Ovary (tissue), 9 donors: ENCODE data around the gene HLA-B. TPM values are rescaled to one million over a fixed set of nuclear protein-coding genes. Genes with fewer than 3 reads are reported as not detected.

ENCODE experiments used
- DNase-seq, 5 donors: peaks; one replicate each; pipeline ENCODE4 v3.0.0-alpha.2; 2019 to 2020
- H3K27ac ChIP-seq, 2 donors: fragments of 200-600 bp; one replicate each; pipeline versions ENCODE4 v1.5.1 to v1.8.0; 2019 to 2022
- H3K27me3 ChIP-seq: fragments of 200-600 bp; one replicate; pipeline ENCODE4 v1.8.0; 2022
- H3K36me3 ChIP-seq: fragments of 200-600 bp; sonication (generic); one replicate; pipeline ENCODE4 v1.5.1; 2019
- H3K4me1 ChIP-seq: one replicate; pipeline ENCODE4 v1.8.1; 2013; ENCODE audit warnings: mild to moderate bottlenecking, moderate library complexity; ENCODE audit not compliant: insufficient read depth
- H3K4me3 ChIP-seq: fragments of 200-600 bp; sonication (generic); one replicate; pipeline ENCODE4 v1.5.1; 2017
- H3K9me3 ChIP-seq, 2 donors: fragments of 200-600 bp in 1 of 2; sonication (generic) in 1 of 2; one replicate each; pipeline versions ENCODE4 v1.5.1 to v1.8.1; 2013 to 2019; ENCODE audit warnings: mild to moderate bottlenecking in 1 of 2, moderate library complexity in 1 of 2
- CTCF ChIP-seq, 3 donors: fragments of 450-650 bp in 2 of 3; fragments of 200-600 bp in 1 of 3; IDR thresholded peaks; one replicate each; pipeline versions ENCODE4 v1.5.1 to v1.8.0; 2016 to 2022; ENCODE audit warnings: antibody characterized with exemption in 3 of 3, mild to moderate bottlenecking in 1 of 3
- EP300 ChIP-seq: sonication (generic); formaldehyde crosslinking; IDR thresholded peaks from one replicate; pipeline ENCODE4 v1.6.1; 2017; ENCODE audit warnings: antibody characterized with exemption
- POLR2A ChIP-seq: fragments of 450-650 bp; IDR thresholded peaks from one replicate; pipeline ENCODE4 v1.6.1; 2017; ENCODE audit warnings: antibody characterized with exemption, mild to moderate bottlenecking, moderate library complexity
- WGBS, 3 donors: extraction: QIAGEN DNeasy Blood & Tissue Kit in 1 of 3; methylation state at CpG; one replicate each; pipeline versions ENCODE4 v1.1.5 to v1.1.7; 2013 to 2017; 5-methylcytosine and 5-hydroxymethylcytosine counted together
- intact Hi-C, 4 donors: fragments of 100-400 bp; cut with DNase I; formaldehyde crosslinking; loops; one replicate each; pipeline versions ENCODE4 v1.11.0 to v1.15.1; 2022 to 2023
- polyA plus RNA-seq, 2 donors: library from polyadenylated mRNA; stranded (reverse); fragments of 200-250 nt in 1 of 2; fragments of 350-450 nt in 1 of 2; fragmentation: Illumina TruSeq in 1 of 2; extraction: RNeasy Lipid Tissue Mini Kit (QIAGEN cat#74804) in 1 of 2; gene quantifications; one replicate each; pipeline ENCODE4 v1.2.3, GENCODE V29; 2013 to 2014
- total RNA-seq, 7 donors: library from RNA; depleted of rRNA in 2 of 7; stranded (reverse); fragments of >200 nt in 2 of 7; fragmentation: NEBNext Ultra II Directional in 3 of 7; extraction: Animal tissue kit (Norgen Biotek cat#: 25700) in 3 of 7; gene quantifications; one replicate each; pipeline versions ENCODE4 v1.1.0 to v1.2.4, GENCODE V29; 2016 to 2023
- donor health status: DM: no; HTN: no; CAD: no; lungs with moderate emphysema.
- donor health status: DM: no; HTN: no; CAD: no.
- donor health status: Bipolar disorder and iron deficiency.
- donor health status: DM: yes; HTN: yes; CAD: no.
- donor health status: DM: no; HTN: no; CAD: no.
- donor health status: DM: yes; HTN: yes; CAD: no.

The HLA-B gene
- total and polyA plus RNA-seq, 9 donors: 358 to 2,036 (median 530) TPM

DNA sequence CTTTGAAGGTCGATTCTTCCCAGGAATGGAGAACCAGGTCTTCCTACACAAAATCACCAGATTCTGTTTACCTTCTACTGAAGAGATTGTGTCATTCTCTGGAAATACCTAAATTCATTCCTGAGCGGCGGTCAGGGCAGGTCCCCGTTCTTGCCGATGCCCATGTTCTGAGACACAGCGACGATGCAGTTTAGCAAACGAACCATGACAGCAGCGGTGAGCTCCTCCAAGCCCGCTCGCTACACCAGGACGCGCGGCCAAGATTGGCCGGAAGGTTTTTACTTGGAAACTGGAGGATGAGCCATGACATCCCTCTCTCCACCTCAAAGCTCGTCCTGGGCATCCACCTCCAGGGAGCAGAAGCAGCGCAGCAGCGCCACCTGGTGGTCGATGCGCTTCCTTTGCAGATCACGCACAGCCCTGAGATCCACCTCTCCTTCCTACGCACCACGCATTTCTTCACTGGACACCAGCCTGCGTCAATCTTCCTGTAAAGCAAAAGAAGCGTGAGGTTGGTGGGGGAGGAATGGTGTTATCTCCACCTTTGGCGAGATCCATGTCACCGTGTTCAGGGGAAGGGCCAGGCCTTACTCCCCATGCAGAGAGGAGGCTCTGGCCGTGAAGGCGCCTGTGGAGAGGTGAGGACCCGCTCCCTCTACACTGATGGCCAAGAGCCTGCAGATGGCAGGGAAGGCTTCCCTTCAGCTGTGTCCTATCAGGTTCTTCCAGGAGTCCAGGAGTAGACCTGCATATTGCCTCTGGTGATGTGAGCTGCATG, 9.9 kb upstream of the HLA-B start:
- peak; percentile 83 to 93 (median 90) for DNase-seq
- H3K4me3 ChIP-seq: no peak overlapping the region

DNA sequence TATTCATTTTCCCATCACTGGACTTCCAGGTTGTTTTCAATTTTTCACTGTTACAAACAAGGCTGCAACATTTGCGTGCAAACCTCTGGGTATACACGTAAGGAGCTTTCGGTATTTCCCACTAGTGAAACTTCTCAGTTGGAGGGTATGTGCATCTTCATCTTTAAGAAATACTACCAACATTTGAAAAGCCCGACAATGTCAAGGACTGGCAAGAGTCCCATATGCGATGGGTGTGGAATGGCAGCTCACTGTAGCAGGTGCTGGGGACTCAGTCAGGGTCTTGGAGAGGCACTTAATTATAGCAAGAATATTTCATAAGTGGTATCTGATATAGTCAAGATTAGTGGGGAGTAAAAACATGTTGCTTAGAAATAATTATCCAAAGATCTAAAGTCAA, 8.9 kb upstream of the HLA-B start:
- Histone ChIP-seq H3K9me3 (no peaks in the 10 kb centered on the region), H3K27ac (no peak overlapping the region), H3K27me3 (no peaks in the 10 kb centered on the region), H3K4me1 (no peaks in the 10 kb centered on the region), H3K4me3 (no peak overlapping the region), H3K36me3 (no peaks in the 10 kb centered on the region)
- no peak for TF ChIP-seq EP300
- TF ChIP-seq POLR2A: no peak
- no peak for TF ChIP-seq CTCF (IDR thresholded peaks at IDR 0.05)
- no peak for DNase-seq
- 62 to 75% (median 70%) methylated on average over 5 of the region's 5 CpGs for WGBS, 3 donors
- intact Hi-C loops: loop anchor here (5.0 to 10.0 kb wide), 3 partner anchors 169 to 229 kb away; partner anchors contain the start of gene PSORS1C2 (in 3 of the 4)

More for the DNA sequence above, 9.9 kb upstream of the HLA-B start:
- intact Hi-C loops: loop anchor here (5.0 to 10.0 kb wide), 3 partner anchors 170 to 230 kb away; partner anchors contain the start of gene PSORS1C2 (in 3 of the 4)
- Histone ChIP-seq H3K27ac (no peak overlapping the region), H3K27me3 (no peaks in the 10 kb centered on the region), H3K9me3 (no peaks in the 10 kb centered on the region), H3K36me3 (no peaks in the 10 kb centered on the region), H3K4me1 (no peaks in the 10 kb centered on the region)
- 3 to 8% (median 6%) methylated on average over 30 of the region's 30 CpGs for WGBS, 3 donors
- TF ChIP-seq CTCF (IDR thresholded peaks at IDR 0.05) (peak; percentile 80 to 93 (median 93)), POLR2A (no peak), EP300 (no peak)

DNA sequence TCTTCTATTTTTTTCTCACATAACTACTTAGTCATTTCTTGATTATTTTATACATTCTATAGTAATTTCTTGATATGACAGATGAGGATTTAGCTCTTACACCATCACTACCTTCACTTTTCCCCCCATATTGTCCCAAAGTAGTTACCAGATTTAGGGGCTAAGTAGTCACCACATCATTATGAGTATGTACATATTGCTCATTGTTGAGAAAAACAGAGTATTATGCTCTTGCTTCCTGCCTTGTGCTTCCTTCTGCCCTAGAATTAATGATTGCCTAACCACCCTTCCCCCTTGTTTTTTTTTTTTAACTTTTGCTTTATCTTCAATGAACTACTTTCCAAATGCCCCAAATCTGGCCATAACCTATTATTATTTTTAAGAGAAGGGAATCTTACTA, 6.8 kb upstream of the HLA-B start:
- TF ChIP-seq EP300 (no peak), POLR2A (no peak), CTCF (IDR thresholded peaks at IDR 0.05) (no peak)
- intact Hi-C loops: loop anchor here in 1 of 4 donors (10.0 kb wide), 1 partner anchor 169 kb away; no protein-coding TSS in a partner anchor

DNA sequence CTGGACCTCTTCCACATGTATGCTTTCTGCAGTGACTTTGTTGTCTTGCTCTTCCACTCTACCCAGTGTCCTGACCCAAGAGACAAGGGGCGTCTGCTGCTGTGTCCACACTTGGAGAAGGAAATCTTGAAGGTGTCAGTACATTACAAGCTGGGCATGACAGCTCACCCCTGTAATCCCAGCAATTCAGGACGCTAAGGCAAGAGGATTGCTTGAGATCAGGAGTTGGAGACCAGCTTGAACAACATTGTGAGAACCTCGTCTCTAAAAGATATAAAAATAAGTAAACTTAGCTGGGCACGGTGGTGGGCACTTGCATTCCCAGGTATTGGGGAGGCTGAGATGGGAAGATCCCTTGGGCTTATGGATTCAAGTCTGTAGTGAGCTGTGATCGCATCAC, 5.8 kb upstream of the HLA-B start:
- H3K4me1 ChIP-seq: no peaks in the 10 kb centered on the region
- WGBS, 3 donors: 27 to 64% (median 43%) methylated on average over 5 of the region's 5 CpGs
- intact Hi-C loops: loop anchor here in 1 of 4 donors (10.0 kb wide), 1 partner anchor 168 kb away; no protein-coding TSS in a partner anchor
- no peaks in the 10 kb centered on the region for H3K27me3 ChIP-seq
- TF ChIP-seq POLR2A (no peak), CTCF (IDR thresholded peaks at IDR 0.05) (no peak), EP300 (no peak)
- H3K36me3 ChIP-seq: no peaks in the 10 kb centered on the region
- no peak overlapping the region for H3K4me3 ChIP-seq
- H3K9me3 ChIP-seq: no peaks in the 10 kb centered on the region
- H3K27ac ChIP-seq: no peak overlapping the region
- DNase-seq: no peak

More for the DNA sequence above, 6.8 kb upstream of the HLA-B start:
- H3K4me1 ChIP-seq: no peaks in the 10 kb centered on the region
- no peaks in the 10 kb centered on the region for H3K27me3 ChIP-seq
- DNase-seq: no peak
- no peak overlapping the region for H3K27ac ChIP-seq
- no peaks in the 10 kb centered on the region for H3K9me3 ChIP-seq
- H3K36me3 ChIP-seq: no peaks in the 10 kb centered on the region
- no peak overlapping the region for H3K4me3 ChIP-seq
